ENCODE data around the gene TEN1.

TEN1 gene

GRCh38 chr17:76008208-76008607 lies 29.2 kb downstream of the TEN1 start:
- DNase-seq: no peak

- no peak for DNase-seq
Observed at GRCh38 chr17:76008630-76009425, 29.8 kb downstream of the TEN1 start.

- no peak for DNase-seq
Observed at GRCh38 chr17:76009447-76009846, 30.4 kb downstream of the TEN1 start.

GRCh38 chr17:76009969-76010661 lies 31.1 kb downstream of the TEN1 start:
- DNase-seq: no peak

- no peak for DNase-seq
Observed at GRCh38 chr17:76011951-76012350, 32.9 kb downstream of the TEN1 start.

- no peak for DNase-seq
Observed at GRCh38 chr17:76013377-76013932, 34.4 kb downstream of the TEN1 start.

- peak; percentile 60 for DNase-seq
Observed at GRCh38 chr17:76014100-76014924, 35.3 kb downstream of the TEN1 start.

GRCh38 chr17:76014925-76015261 lies 35.9 kb downstream of the TEN1 start:
- no peak for DNase-seq

- DNase-seq: no peak
Observed at GRCh38 chr17:76017481-76018339, 38.7 kb downstream of the TEN1 start.

GRCh38 chr17:76018340-76018680 lies 39.3 kb downstream of the TEN1 start:
- no peak for DNase-seq

- DNase-seq: no peak
Observed at GRCh38 chr17:76018801-76019200, 39.8 kb downstream of the TEN1 start.

GRCh38 chr17:76019833-76020467 lies 40.9 kb downstream of the TEN1 start:
- no peak for DNase-seq

GRCh38 chr17:76022285-76022684 lies 43.2 kb downstream of the TEN1 start:
- DNase-seq: no peak

GRCh38 chr17:76022973-76023899 lies 44.2 kb downstream of the TEN1 start:
- DNase-seq: no peak

GRCh38 chr17:76023900-76024237 lies 44.8 kb downstream of the TEN1 start:
- DNase-seq: no peak

GRCh38 chr17:76024353-76024752 lies 45.3 kb downstream of the TEN1 start:
- no peak for DNase-seq

GRCh38 chr17:76025294-76025693 lies 46.3 kb downstream of the TEN1 start:
- no peak for DNase-seq

- no peak for DNase-seq
Observed at GRCh38 chr17:76026714-76027158, 47.7 kb downstream of the TEN1 start.

- no peak for DNase-seq
Observed at GRCh38 chr17:76027159-76027839, 48.3 kb downstream of the TEN1 start, which contains the start of gene EVPL. TSS of gene EVPL (minus strand) at chr17:76027306. CDS start at chr17:76027198, 108 bp downstream.
